Spleen (tissue), 7 donors: Measurements from ENCODE around the gene SEPTIN12.

Source experiments
- POLR2A ChIP-seq, 3 donors: fragments of 450-650 bp; IDR thresholded peaks; one replicate each; pipeline ENCODE4 v1.5.1; 2017; ENCODE audit warnings: antibody characterized with exemption in 3 of 3, mild to moderate bottlenecking in 1 of 3
- POLR2AphosphoS5 ChIP-seq, 3 donors: sonication (generic); formaldehyde crosslinking; IDR thresholded peaks; one replicate each; pipeline ENCODE4 v1.5.1; 2017; ENCODE audit warnings: antibody characterized with exemption in 3 of 3
- TF ChIP-seq, protein P1 (sequence below), 11 experiments: fragments of 200-600 bp in 7 of 11; fragments of 450-650 bp in 4 of 11; sonication (generic) in 4 of 11; IDR thresholded peaks in 8 of 11; conservative IDR thresholded peaks in 3 of 11; 1 replicate in 7 of 11; 2 replicates in 4 of 11; pipeline versions ENCODE4 v1.4.0 to v1.8.0; 2016 to 2021; ENCODE audit warnings: antibody characterized with exemption in 11 of 11, inconsistent platforms in 4 of 11, mild to moderate bottlenecking in 1 of 11
- donor health status: DM: no; HTN: no; CAD: no; lungs with moderate emphysema.
- donor health status: DM: no; HTN: no; CAD: no.
- donor health status: DM: no; HTN: no; CAD: no.

DNA sequence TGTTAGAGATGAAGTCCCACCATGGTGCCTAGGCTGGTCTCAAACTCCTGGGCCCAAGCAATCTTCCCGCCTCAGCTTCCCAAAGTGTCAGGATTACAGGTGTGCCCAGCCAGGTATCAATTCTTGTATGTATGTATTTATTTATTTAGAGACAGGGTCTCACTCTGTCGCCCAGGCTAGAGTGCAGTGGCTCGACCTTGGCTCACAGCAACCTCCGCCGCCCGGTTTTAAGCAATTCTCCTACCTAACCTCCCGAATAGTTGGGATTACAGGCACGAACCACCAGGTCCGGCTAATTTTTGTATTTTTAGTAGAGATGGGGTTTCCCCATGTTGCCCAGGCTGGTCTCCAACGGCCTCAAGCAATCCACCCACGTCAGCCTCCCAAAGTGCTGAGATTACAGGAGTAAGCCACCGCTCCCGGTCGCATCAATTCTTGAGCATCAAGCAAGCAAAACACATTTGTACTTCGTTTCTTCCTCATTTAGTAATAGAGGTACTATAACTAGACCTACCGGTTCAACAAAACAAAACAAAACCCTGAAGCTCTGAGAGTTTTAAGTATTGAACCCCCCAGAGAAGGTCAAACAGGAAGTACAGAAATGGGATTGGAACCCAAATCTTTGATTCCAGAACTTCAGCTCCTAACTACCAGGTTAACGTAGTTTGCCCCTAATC lies 20.1 kb downstream of the SEPTIN12 start:
- TF ChIP-seq POLR2AphosphoS5 (IDR thresholded peaks at IDR 0.05), result no peak
- TF ChIP-seq, protein P1, sequence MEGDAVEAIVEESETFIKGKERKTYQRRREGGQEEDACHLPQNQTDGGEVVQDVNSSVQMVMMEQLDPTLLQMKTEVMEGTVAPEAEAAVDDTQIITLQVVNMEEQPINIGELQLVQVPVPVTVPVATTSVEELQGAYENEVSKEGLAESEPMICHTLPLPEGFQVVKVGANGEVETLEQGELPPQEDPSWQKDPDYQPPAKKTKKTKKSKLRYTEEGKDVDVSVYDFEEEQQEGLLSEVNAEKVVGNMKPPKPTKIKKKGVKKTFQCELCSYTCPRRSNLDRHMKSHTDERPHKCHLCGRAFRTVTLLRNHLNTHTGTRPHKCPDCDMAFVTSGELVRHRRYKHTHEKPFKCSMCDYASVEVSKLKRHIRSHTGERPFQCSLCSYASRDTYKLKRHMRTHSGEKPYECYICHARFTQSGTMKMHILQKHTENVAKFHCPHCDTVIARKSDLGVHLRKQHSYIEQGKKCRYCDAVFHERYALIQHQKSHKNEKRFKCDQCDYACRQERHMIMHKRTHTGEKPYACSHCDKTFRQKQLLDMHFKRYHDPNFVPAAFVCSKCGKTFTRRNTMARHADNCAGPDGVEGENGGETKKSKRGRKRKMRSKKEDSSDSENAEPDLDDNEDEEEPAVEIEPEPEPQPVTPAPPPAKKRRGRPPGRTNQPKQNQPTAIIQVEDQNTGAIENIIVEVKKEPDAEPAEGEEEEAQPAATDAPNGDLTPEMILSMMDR (IDR thresholded peaks at IDR 0.05 in 8 of 11, conservative IDR thresholded peaks at IDR 0.05 in 3 of 11), result no peak
- TF ChIP-seq POLR2A (IDR thresholded peaks at IDR 0.05), result no peak
